HepG2 (cell line): ENCODE measurements around the gene TRMT1. TPM values are rescaled to one million over a fixed set of nuclear protein-coding genes. Genes with fewer than 3 reads are reported as not detected.

Experiments used
- ATRX ChIP-seq: sonication (generic); formaldehyde crosslinking; IDR thresholded peaks from 2 replicates; pipeline ENCODE4 v1.4.0; 2020; ENCODE audit warnings: missing genetic modification reagents, borderline replicate concordance
- HIC2 ChIP-seq: sonication (generic); formaldehyde crosslinking; IDR thresholded peaks from 2 replicates; pipeline ENCODE4 v1.9.0; 2022; ENCODE audit warnings: low read depth, missing genetic modification reagents
- MEF2D ChIP-seq: sonication (generic); formaldehyde crosslinking; IDR thresholded peaks from 2 replicates; pipeline ENCODE4 v1.5.1; 2020; ENCODE audit warnings: mild to moderate bottlenecking, missing genetic modification reagents
- POLR2A ChIP-seq, 2 experiments: IDR thresholded peaks; 2 replicates each; pipeline ENCODE4 v1.6.1; 2011; ENCODE audit warnings: low read depth in 2 of 2, low read length in 2 of 2, mild to moderate bottlenecking in 1 of 2, moderate library complexity in 1 of 2; ENCODE audit not compliant: insufficient read depth in 1 of 2
- SIX4 ChIP-seq: sonication (generic); formaldehyde crosslinking; IDR thresholded peaks from 2 replicates; pipeline ENCODE4 v1.4.0; 2020; ENCODE audit warnings: missing genetic modification reagents
- TRIM24 ChIP-seq: sonication (generic); formaldehyde crosslinking; IDR thresholded peaks from 2 replicates; pipeline ENCODE4 v1.8.0; 2022; ENCODE audit warnings: mild to moderate bottlenecking, missing genetic modification reagents
- ZBTB14 ChIP-seq: sonication (generic); formaldehyde crosslinking; IDR thresholded peaks from 2 replicates; pipeline ENCODE4 v1.4.0; 2020; ENCODE audit warnings: missing genetic modification reagents
- ZNF34 ChIP-seq: sonication (generic); formaldehyde crosslinking; IDR thresholded peaks from 2 replicates; pipeline ENCODE4 v1.4.0; 2020; ENCODE audit warnings: mild to moderate bottlenecking, missing genetic modification reagents, borderline replicate concordance
- ZNF460 ChIP-seq: sonication (generic); formaldehyde crosslinking; IDR thresholded peaks from 2 replicates; pipeline ENCODE4 v1.5.1; 2020; ENCODE audit warnings: missing genetic modification reagents, mild to moderate bottlenecking, borderline replicate concordance
- ZNF816 ChIP-seq: sonication (generic); formaldehyde crosslinking; IDR thresholded peaks from 2 replicates; pipeline ENCODE4 v1.8.0; 2022; ENCODE audit warnings: missing genetic modification reagents, mild to moderate bottlenecking, borderline replicate concordance
- ZSCAN12 ChIP-seq: sonication (generic); formaldehyde crosslinking; IDR thresholded peaks from 2 replicates; pipeline ENCODE4 v1.9.0; 2021; ENCODE audit warnings: mild to moderate bottlenecking, missing genetic modification reagents
- polyA plus RNA-seq, 8 experiments: library from polyadenylated mRNA; depleted of rRNA in 3 of 8; stranded (reverse) in 7 of 8; unstranded in 1 of 8; fragments of >200 nt; fragmentation: Illumina TruSeq in 4 of 8; extraction: Trizol in 4 of 8; gene quantifications; 2 replicates each; pipeline versions ENCODE4 v1.2.1 to v1.2.3, GENCODE V29; 2011 to 2016; ENCODE audit warnings: low read depth in 4 of 8, missing spikeins in 1 of 8, mixed read lengths in 1 of 8; ENCODE audit not compliant: insufficient read depth in 1 of 8
- total RNA-seq, 5 experiments: library from RNA; depleted of rRNA; stranded (reverse); fragments of >200 nt; fragmentation: Illumina TruSeq; extraction: Trizol; gene quantifications; 2 replicates each; pipeline ENCODE4 v1.2.3, GENCODE V29; 2016; ENCODE audit warnings: low read depth in 1 of 5

Gene TRMT1
- total and polyA plus RNA-seq, 2 of the 13 experiments (the other 11 are each of a cell fraction or from before 2014, with no cell fraction given) = 35.5 to 44.1 TPM

GRCh38 chr19:13163609-13164342 is 47.2 kb upstream of the TRMT1 start (continued):
- TF ChIP-seq ZNF34 (CRISPR knock-in tag) (0 out of 2 replicates have a peak, but pooled peaks have one; percentile 27), ZSCAN12 (CRISPR knock-in tag) (no peak), MEF2D (CRISPR knock-in tag) (no peak), ATRX (CRISPR knock-in tag) (no peak), HIC2 (CRISPR knock-in tag) (0 out of 2 replicates have a peak, but pooled peaks have one; percentile 2), ZBTB14 (CRISPR knock-in tag) (no peak), ZNF460 (CRISPR knock-in tag) (no peak), SIX4 (no peak), POLR2A (IDR thresholded peaks at IDR 0.05; ENCODE audit: insufficient read depth in 1 of 2, low read depth in 2 of 2, low read length in 2 of 2) (no peak; a peak in 2 of 4 replicates), TRIM24 (CRISPR knock-in tag) (no peak), ZNF816 (CRISPR knock-in tag) (no peak)
- TF ChIP-seq, all 625 proteins: peak for 34
